HCT116 (cell line): Measurements from ENCODE around the gene OR14J1. TPM values are rescaled to one million over a fixed set of nuclear protein-coding genes. Genes with fewer than 3 reads are reported as not detected.

Source experiments
- ATAC-seq: fragments of 200-7000 bp; cut with Tn5 transposase; 2 replicates; pipeline ENCODE4 v1.9.1; 2020; ENCODE audit warnings: mild to moderate bottlenecking, moderate library complexity
- BruUV-seq: library from RNA; stranded (reverse); fragments of 400-500 nt; replicated peaks from 2 replicates; lab custom pipeline; 2021; lab: Mats Ljungman, UMichigan
- CTCF ChIA-PET: fragments of 300-600 bp; sonication (Branson Sonifier 250); formaldehyde crosslinking; loops from one replicate; lab custom pipeline; 2021; ENCODE audit warnings: antibody characterized with exemption; lab: Charles Lee
- POLR2A ChIA-PET: fragments of 300-600, 350-600 bp; sonication (Branson Sonifier 250); formaldehyde crosslinking; loops from one replicate; lab custom pipeline; 2021; ENCODE audit warnings: antibody characterized with exemption; lab: Charles Lee
- RAD21 ChIA-PET, 2 experiments: fragments of 300-600 bp; sonication (Branson Sonifier 250); formaldehyde crosslinking; loops; one replicate each; lab custom pipeline; 2023; ENCODE audit warnings: low total read pairs in 2 of 2; ENCODE audit not compliant: uncharacterized antibody in 2 of 2, unreplicated experiment in 2 of 2, low non-redundant PET in 1 of 2; lab: Charles Lee
- DNase-seq: peaks from one replicate; pipeline ENCODE4 v3.0.0-alpha.2; 2010; ENCODE audit warnings: low read depth, low spot score
- H2AFZ ChIP-seq: fragments of 200-600 bp; shearing (Covaris generic), sonication (generic); 2 replicates; pipeline ENCODE4 v1.6.1; 2017; ENCODE audit warnings: low read depth, mixed run types, mixed read lengths, antibody characterized with exemption, low read length; ENCODE audit not compliant: poor library complexity, severe bottlenecking
- H3K27ac ChIP-seq: 2 replicates; pipeline ENCODE4 v1.5.1; 2012; ENCODE audit warnings: low read depth, low read length
- H3K27me3 ChIP-seq: fragments of 200-600 bp; sonication (generic); 2 replicates; pipeline ENCODE4 v1.6.1; 2016; ENCODE audit warnings: mixed run types, low read length, mixed read lengths; ENCODE audit not compliant: insufficient read depth
- H3K36me3 ChIP-seq, 2 experiments: fragments of 200-500 bp in 1 of 2; fragments of 200-600 bp in 1 of 2; sonication (Bioruptor generic) in 1 of 2; sonication (generic) in 1 of 2; 2 replicates each; pipeline versions ENCODE4 v1.5.1 to v1.6.1; 2014 to 2016; ENCODE audit warnings: low read length in 2 of 2, inconsistent platforms in 1 of 2, mixed read lengths in 1 of 2, mixed run types in 1 of 2; ENCODE audit not compliant: insufficient read depth in 2 of 2, control insufficient read depth in 1 of 2
- H3K4me1 ChIP-seq, 2 experiments: fragments of 200-600 bp in 1 of 2; sonication (generic) in 1 of 2; 2 replicates each; pipeline versions ENCODE4 v1.5.1 to v1.6.1; 2012 to 2017; ENCODE audit warnings: low read length in 2 of 2, inconsistent platforms in 1 of 2, mild to moderate bottlenecking in 1 of 2, mixed read lengths in 1 of 2, mixed run types in 1 of 2, moderate library complexity in 1 of 2; ENCODE audit not compliant: insufficient read depth in 2 of 2, control insufficient read depth in 1 of 2
- H3K4me2 ChIP-seq: fragments of 200-600 bp; sonication (generic); 2 replicates; pipeline ENCODE4 v1.6.1; 2017; ENCODE audit warnings: mixed run types, low read length, mixed read lengths
- H3K4me3 ChIP-seq, 2 experiments: fragments of 200-600 bp in 1 of 2; sonication (generic) in 1 of 2; replicated peaks in 1 of 2; 2 replicates each; pipeline ENCODE4 v1.5.1; 2011 to 2016; ENCODE audit warnings: low read length in 2 of 2, control low read depth in 1 of 2, low read depth in 1 of 2, mild to moderate bottlenecking in 1 of 2, mixed read lengths in 1 of 2, mixed run types in 1 of 2
- H3K79me2 ChIP-seq: fragments of 200-600 bp; sonication (generic); 2 replicates; pipeline ENCODE4 v1.6.1; 2017; ENCODE audit warnings: mild to moderate bottlenecking, mixed run types, low read length, moderate library complexity, mixed read lengths; ENCODE audit not compliant: insufficient read depth
- H3K9ac ChIP-seq: fragments of 200-600 bp; sonication (generic); 2 replicates; pipeline ENCODE4 v1.6.1; 2016; ENCODE audit warnings: low read length, mixed read lengths
- H3K9me2 ChIP-seq: fragments of 200-600 bp; sonication (generic), shearing (Covaris generic); 2 replicates; pipeline ENCODE4 v1.6.1; 2017; ENCODE audit warnings: mixed run types, mild to moderate bottlenecking, moderate library complexity; ENCODE audit not compliant: insufficient read depth
- H3K9me3 ChIP-seq, 2 experiments: fragments of 200-500 bp in 1 of 2; fragments of 200-600 bp in 1 of 2; sonication (Bioruptor generic) in 1 of 2; sonication (generic) in 1 of 2; 2 replicates each; pipeline ENCODE4 v1.6.1; 2014 to 2017; ENCODE audit warnings: low read length in 2 of 2, mixed read lengths in 2 of 2, inconsistent platforms in 1 of 2, low read depth in 1 of 2, mild to moderate bottlenecking in 1 of 2, mixed run types in 1 of 2, moderate library complexity in 1 of 2; ENCODE audit not compliant: control insufficient read depth in 1 of 2, insufficient read depth in 1 of 2
- H4K20me1 ChIP-seq: fragments of 200-600 bp; sonication (generic), shearing (Covaris generic); 2 replicates; pipeline ENCODE4 v1.6.1; 2017; ENCODE audit warnings: mixed run types, mild to moderate bottlenecking, moderate library complexity; ENCODE audit not compliant: insufficient read depth
- CBX3 ChIP-seq: IDR thresholded peaks from 2 replicates; pipeline ENCODE4 v1.6.1; 2012; ENCODE audit warnings: low read depth
- CEBPB ChIP-seq: IDR thresholded peaks from 2 replicates; pipeline ENCODE4 v1.6.1; 2012; ENCODE audit warnings: low read depth
- EGR1 ChIP-seq: IDR thresholded peaks from 2 replicates; pipeline ENCODE4 v1.6.1; 2012; ENCODE audit warnings: low read depth
- ELF1 ChIP-seq: IDR thresholded peaks from 2 replicates; pipeline ENCODE4 v1.6.1; 2012; ENCODE audit warnings: low read depth, borderline replicate concordance
- EZH2 ChIP-seq: fragments of 200-600 bp; sonication (generic); IDR thresholded peaks from 2 replicates; pipeline ENCODE4 v1.6.1; 2017; ENCODE audit warnings: antibody characterized with exemption, mixed run types
- EZH2phosphoT487 ChIP-seq: fragments of 200-600 bp; IDR thresholded peaks from 2 replicates; pipeline ENCODE4 v1.6.1; 2018; ENCODE audit warnings: antibody characterized with exemption, borderline replicate concordance
- JUND ChIP-seq: IDR thresholded peaks from 2 replicates; pipeline ENCODE4 v1.6.1; 2012
- POLR2A ChIP-seq: IDR thresholded peaks from 2 replicates; pipeline ENCODE4 v1.7.0; 2011; ENCODE audit warnings: borderline replicate concordance; ENCODE audit not compliant: insufficient read depth, insufficient read length; ENCODE audit errors: extremely low read depth
- POLR2AphosphoS5 ChIP-seq: IDR thresholded peaks from 2 replicates; pipeline ENCODE4 v1.6.1; 2011; ENCODE audit warnings: mild to moderate bottlenecking, low read depth, low read length, moderate library complexity
- RAD21 ChIP-seq: IDR thresholded peaks from 2 replicates; pipeline ENCODE4 v1.6.1; 2012; ENCODE audit warnings: low read depth, mild to moderate bottlenecking
- SRF ChIP-seq: IDR thresholded peaks from 2 replicates; pipeline ENCODE4 v1.6.1; 2012; ENCODE audit warnings: low read depth
- TCF7L2 ChIP-seq: IDR thresholded peaks from 2 replicates; pipeline ENCODE4 v1.7.0; 2011; ENCODE audit warnings: borderline replicate concordance, inconsistent platforms; ENCODE audit not compliant: insufficient read depth, insufficient read length; ENCODE audit errors: extremely low read depth
- YY1 ChIP-seq: IDR thresholded peaks from 2 replicates; pipeline ENCODE4 v1.6.1; 2011; ENCODE audit warnings: low read length, low read depth, moderate library complexity, mild to moderate bottlenecking; ENCODE audit not compliant: insufficient replicate concordance; ENCODE audit errors: extremely low read depth
- ZFX ChIP-seq: fragments of 450-650 bp; IDR thresholded peaks from 2 replicates; pipeline ENCODE4 v1.6.1; 2017
- ZNF274 ChIP-seq: fragments of 200-500 bp; sonication (Bioruptor generic); IDR thresholded peaks from 2 replicates; pipeline ENCODE4 v1.6.1; 2014; ENCODE audit warnings: mild to moderate bottlenecking, low read depth, low read length, inconsistent platforms
- intact Hi-C: fragments of 100-400 bp; cut with micrococcal nuclease; formaldehyde crosslinking; loops from 2 replicates; pipeline ENCODE4 v1.10.0; 2022
- total RNA-seq: library from RNA; stranded (reverse); gene quantifications from one replicate; pipeline ENCODE4 v1.2.1, GENCODE V29; 2021; ENCODE audit not compliant: unreplicated experiment
- TF ChIP-seq, protein P1 (sequence below): IDR thresholded peaks from 2 replicates; pipeline ENCODE4 v1.6.1; 2012
- TF ChIP-seq, protein P2 (sequence below): IDR thresholded peaks from 2 replicates; pipeline ENCODE4 v1.6.1; 2012
- TF ChIP-seq, protein P3 (sequence below): IDR thresholded peaks from 2 replicates; pipeline ENCODE4 v1.6.1; 2012; ENCODE audit warnings: low read depth
- TF ChIP-seq, protein P4 (sequence below): IDR thresholded peaks from 2 replicates; pipeline ENCODE4 v1.6.1; 2011; ENCODE audit warnings: mild to moderate bottlenecking, low read length, moderate library complexity; ENCODE audit not compliant: insufficient replicate concordance; ENCODE audit errors: extremely low read depth

The OR14J1 gene
- total RNA-seq, 1 experiment from 2014 or later, result not detected

DNA sequence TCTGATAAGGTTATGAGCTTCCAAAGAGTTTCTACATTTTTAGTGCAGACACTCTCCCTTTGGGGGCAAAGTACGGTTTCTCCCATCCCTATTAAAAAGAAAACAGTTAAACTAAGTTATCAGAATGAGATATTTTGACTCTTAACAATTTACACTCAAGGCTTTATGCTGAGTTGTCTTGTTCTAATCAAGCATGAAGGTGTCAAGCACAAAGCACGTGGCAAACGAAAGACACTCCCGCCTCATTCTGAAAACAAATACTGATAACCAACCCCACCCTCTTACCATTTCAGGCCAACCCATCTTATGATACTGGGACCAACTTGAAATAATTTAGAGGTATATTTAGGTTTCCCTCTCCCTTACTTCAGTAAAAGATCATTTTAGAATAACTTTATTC, 24.3 kb downstream of the OR14J1 start:
- no peak for ATAC-seq
- Histone ChIP-seq H4K20me1 (no peaks in the 10 kb centered on the region), H3K4me3 (no peak overlapping the region), H2AFZ (no peak overlapping the region), H3K4me1 (no peaks in the 10 kb centered on the region), H3K27me3 (no peaks in the 10 kb centered on the region), H3K36me3 (no peaks in the 10 kb centered on the region), H3K4me2 (no peak overlapping the region), H3K27ac (no peak overlapping the region), H3K9me3 (no peaks in the 10 kb centered on the region), H3K79me2 (no peaks in the 10 kb centered on the region), H3K9ac (no peak overlapping the region), H3K9me2 (no peaks in the 10 kb centered on the region)
- intact Hi-C loops, result no loop called here
- ChIA-PET POLR2A (no interaction called here), RAD21 (no interaction called here), CTCF (no interaction called here)
- DNase-seq, result no peak
- TF ChIP-seq RAD21, result no peak
- TF ChIP-seq ZFX, result no peak
- TF ChIP-seq, protein P1, sequence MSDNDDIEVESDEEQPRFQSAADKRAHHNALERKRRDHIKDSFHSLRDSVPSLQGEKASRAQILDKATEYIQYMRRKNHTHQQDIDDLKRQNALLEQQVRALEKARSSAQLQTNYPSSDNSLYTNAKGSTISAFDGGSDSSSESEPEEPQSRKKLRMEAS, result no peak
- TF ChIP-seq SRF, result no peak
- no peak for TF ChIP-seq POLR2A
- TF ChIP-seq CEBPB, result no peak
- TF ChIP-seq CBX3, result no peak
- TF ChIP-seq, protein P2, sequence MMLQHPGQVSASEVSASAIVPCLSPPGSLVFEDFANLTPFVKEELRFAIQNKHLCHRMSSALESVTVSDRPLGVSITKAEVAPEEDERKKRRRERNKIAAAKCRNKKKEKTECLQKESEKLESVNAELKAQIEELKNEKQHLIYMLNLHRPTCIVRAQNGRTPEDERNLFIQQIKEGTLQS, result no peak
- no peak for TF ChIP-seq ELF1
- TF ChIP-seq EZH2, result no peak
- TF ChIP-seq ZNF274, result no peak
- TF ChIP-seq TCF7L2, result no peak
- TF ChIP-seq POLR2AphosphoS5, result no peak
- TF ChIP-seq EGR1, result no peak
- TF ChIP-seq, protein P3, sequence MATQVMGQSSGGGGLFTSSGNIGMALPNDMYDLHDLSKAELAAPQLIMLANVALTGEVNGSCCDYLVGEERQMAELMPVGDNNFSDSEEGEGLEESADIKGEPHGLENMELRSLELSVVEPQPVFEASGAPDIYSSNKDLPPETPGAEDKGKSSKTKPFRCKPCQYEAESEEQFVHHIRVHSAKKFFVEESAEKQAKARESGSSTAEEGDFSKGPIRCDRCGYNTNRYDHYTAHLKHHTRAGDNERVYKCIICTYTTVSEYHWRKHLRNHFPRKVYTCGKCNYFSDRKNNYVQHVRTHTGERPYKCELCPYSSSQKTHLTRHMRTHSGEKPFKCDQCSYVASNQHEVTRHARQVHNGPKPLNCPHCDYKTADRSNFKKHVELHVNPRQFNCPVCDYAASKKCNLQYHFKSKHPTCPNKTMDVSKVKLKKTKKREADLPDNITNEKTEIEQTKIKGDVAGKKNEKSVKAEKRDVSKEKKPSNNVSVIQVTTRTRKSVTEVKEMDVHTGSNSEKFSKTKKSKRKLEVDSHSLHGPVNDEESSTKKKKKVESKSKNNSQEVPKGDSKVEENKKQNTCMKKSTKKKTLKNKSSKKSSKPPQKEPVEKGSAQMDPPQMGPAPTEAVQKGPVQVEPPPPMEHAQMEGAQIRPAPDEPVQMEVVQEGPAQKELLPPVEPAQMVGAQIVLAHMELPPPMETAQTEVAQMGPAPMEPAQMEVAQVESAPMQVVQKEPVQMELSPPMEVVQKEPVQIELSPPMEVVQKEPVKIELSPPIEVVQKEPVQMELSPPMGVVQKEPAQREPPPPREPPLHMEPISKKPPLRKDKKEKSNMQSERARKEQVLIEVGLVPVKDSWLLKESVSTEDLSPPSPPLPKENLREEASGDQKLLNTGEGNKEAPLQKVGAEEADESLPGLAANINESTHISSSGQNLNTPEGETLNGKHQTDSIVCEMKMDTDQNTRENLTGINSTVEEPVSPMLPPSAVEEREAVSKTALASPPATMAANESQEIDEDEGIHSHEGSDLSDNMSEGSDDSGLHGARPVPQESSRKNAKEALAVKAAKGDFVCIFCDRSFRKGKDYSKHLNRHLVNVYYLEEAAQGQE, result no peak
- no peak for TF ChIP-seq EZH2phosphoT487
- TF ChIP-seq, protein P4, sequence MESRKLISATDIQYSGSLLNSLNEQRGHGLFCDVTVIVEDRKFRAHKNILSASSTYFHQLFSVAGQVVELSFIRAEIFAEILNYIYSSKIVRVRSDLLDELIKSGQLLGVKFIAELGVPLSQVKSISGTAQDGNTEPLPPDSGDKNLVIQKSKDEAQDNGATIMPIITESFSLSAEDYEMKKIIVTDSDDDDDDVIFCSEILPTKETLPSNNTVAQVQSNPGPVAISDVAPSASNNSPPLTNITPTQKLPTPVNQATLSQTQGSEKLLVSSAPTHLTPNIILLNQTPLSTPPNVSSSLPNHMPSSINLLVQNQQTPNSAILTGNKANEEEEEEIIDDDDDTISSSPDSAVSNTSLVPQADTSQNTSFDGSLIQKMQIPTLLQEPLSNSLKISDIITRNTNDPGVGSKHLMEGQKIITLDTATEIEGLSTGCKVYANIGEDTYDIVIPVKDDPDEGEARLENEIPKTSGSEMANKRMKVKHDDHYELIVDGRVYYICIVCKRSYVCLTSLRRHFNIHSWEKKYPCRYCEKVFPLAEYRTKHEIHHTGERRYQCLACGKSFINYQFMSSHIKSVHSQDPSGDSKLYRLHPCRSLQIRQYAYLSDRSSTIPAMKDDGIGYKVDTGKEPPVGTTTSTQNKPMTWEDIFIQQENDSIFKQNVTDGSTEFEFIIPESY, result no peak
- no peak for TF ChIP-seq YY1
- no peak for TF ChIP-seq JUND
- BruUV-seq, result no TSS peak
